ENCODE results near the gene POLD2.

The POLD2 gene

DNA sequence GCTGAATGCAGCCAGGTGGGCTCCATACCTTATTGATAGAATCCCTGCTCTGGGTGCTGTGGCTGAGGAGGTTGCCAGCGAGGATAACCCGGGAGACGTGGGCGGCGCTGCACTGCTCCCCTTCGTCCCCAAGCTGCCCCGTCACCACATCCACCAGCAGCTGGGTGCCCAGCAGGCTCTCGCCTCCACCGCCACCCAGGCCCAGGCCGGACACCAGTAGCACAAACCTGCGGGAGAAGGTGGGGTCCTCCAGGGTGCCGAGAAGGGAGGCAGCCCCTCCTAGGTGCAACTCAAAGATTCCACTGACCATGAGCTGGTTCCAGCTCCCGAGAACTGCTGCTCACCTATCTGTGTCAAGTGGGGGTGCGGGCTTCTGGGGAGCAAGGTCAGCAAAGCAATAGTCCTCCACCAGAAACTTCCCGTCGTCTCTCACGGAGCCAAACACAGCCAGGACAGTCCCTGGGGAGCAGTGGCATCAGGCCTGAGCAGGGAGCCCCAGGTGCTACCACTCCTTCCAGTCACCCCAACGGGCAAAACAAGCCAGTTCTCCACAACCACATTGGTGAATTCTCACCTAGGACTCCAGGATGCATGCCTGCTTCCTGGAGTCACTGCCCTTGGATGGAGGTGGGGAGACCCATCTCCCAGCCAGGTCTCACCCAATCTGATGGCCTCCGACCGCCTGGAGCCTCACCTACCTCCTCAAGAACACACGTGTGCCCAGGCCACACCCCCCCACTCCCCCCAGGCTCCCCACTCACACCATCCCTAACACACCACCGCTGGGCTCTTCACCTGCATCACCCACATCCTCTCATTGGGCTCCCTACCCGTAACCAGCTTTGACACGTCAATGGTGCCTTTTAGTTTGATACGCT, 6.3 kb downstream of the POLD2 start:
- Histone ChIP-seq H3K27ac (no peak overlapping the region), H3K4me3 (no peak overlapping the region)

DNA sequence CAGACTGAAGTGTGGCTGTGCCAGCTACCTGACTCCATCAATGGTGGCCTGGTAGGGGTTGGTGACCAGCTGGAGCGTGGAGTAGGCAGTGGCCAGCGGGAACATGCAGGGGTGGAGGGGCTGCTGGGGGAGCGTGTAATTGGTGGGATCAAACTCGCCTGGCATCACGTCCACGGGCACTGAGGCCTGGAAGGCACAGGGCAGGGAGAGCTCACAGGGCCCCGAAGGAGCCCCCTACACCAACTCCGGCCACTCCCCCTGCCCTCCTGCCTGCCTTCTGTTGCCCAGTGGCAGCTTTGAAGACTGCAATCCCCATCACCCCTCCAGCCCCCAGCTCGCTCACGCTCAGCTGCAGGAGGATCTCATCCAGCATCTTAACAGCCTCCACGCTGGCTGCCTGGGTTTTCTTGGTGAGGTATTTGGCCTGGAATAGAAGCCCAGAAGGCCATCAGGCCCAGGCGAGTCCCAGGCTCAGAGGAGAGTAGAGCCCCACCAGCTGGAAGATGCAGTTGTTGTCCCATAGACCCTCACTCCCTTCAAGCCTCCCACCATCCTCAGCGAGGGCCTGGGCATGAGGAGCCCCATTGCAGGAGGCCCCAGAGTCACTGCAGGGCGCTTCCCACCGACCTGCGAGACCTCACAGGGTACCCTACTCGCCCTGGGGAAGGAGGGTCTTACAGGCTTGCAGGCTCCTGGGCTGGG, 7.1 kb downstream of the POLD2 start:
- Histone ChIP-seq H3K27ac (no peak overlapping the region), H3K4me3 (no peak overlapping the region)

DNA sequence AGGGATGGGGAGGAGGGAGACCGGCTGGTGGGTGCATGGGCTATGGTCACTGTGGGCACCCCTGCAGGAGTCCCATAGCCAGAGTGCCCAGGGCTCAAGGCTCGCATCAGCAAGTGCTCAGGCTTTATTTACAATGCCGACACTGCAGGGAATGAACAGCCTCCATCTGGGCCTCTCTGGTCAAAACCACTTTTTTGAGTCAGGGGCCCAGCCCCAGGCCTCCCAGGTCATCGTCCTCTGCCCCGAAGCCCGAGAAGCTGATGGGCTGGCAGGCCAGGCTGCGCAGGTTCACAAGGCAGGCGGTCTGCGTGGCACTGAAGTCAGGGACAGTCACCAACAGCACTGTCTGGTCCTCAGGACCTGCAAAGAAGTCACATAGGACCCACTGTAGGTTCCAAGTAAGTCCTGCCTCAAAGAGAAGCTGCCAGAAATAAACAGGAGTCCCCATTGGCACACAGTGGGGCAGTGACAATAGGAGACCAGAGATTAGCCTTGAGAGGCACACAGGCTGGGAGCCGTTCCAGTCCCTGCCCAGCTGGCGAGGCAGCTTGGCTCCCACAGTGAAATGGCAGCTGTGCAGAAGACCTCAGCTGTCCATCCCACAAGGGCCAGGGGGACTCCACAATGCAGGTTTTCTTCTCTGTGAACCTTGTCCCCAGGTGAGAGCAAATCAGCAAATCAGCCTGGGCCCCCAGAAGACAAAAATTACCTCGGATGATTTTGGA, 8.6 kb downstream of the POLD2 start:
- H3K27ac ChIP-seq: no peak overlapping the region
- H3K4me3 ChIP-seq: no peak overlapping the region

DNA sequence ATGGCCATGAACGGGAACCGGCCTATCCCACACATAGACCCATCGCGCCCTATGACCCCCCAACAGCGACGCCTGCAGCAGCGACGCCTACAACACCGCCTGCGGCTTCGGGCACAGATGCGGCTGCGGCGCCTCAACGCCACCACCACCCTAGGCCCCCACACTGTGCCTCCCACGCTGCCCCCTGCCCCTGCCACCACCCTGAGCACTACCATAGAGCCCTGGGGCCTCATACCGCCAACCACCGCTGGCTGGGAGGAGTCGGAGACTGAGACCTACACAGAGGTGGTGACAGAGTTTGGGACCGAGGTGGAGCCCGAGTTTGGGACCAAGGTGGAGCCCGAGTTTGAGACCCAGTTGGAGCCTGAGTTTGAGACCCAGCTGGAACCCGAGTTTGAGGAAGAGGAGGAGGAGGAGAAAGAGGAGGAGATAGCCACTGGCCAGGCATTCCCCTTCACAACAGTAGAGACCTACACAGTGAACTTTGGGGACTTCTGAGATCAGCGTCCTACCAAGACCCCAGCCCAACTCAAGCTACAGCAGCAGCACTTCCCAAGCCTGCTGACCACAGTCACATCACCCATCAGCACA, 9.5 kb downstream of the POLD2 start:
- no peak overlapping the region for H3K27ac ChIP-seq
- no peak overlapping the region for H3K4me3 ChIP-seq

DNA sequence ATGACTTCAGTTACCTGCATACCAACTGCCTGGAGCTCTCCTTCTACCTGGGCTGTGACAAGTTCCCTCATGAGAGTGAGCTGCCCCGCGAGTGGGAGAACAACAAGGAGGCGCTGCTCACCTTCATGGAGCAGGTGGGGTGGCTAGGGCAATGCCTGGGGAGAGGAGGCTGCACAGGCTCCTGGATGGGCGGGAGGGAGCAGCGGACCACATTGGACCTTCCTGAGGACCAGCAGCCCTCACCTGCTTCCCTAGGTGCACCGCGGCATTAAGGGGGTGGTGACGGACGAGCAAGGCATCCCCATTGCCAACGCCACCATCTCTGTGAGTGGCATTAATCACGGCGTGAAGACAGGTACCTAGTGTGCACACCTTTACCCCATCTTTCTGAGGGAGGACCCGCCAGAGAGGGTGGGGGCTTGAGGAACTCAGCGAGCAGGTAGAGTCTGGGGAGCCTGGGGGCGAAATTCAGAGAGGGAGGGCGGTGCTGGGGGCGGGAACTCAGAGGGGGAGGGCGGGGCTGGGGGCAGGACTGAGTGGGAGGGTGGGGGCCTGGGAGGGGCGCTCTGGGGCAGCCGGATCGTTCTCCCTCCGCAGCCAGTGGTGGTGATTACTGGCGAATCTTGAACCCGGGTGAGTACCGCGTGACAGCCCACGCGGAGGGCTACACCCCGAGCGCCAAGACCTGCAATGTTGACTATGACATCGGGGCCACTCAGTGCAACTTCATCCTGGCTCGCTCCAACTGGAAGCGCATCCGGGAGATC, 10.2 kb downstream of the POLD2 start:
- no peak overlapping the region for H3K27ac ChIP-seq
- no peak overlapping the region for H3K4me3 ChIP-seq

DNA sequence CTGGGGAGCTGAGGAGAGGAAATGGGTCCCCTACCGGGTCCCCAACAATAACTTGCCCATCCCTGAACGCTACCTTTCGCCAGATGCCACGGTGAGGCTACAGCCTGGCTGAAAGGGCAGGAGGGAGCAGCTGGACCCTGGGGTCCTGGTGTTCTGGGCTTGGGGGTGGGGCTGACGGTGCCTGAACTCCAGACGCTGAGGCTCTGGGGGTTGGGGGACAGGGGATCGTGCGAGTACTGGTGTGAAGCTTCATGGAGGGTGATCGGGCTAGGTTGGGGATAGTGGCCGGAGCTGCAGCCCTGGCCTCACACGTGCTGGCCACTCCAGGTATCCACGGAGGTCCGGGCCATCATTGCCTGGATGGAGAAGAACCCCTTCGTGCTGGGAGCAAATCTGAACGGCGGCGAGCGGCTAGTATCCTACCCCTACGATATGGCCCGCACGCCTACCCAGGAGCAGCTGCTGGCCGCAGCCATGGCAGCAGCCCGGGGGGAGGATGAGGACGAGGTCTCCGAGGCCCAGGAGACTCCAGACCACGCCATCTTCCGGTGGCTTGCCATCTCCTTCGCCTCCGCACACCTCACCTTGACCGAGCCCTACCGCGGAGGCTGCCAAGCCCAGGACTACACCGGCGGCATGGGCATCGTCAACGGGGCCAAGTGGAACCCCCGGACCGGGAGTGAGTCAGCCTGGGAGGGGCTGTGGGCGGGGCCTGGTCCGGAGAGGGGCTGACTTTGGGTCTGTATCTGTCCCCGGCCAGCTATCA, 10.9 kb downstream of the POLD2 start:
- Histone ChIP-seq H3K27ac (no peak overlapping the region), H3K4me3 (no peak overlapping the region)

DNA sequence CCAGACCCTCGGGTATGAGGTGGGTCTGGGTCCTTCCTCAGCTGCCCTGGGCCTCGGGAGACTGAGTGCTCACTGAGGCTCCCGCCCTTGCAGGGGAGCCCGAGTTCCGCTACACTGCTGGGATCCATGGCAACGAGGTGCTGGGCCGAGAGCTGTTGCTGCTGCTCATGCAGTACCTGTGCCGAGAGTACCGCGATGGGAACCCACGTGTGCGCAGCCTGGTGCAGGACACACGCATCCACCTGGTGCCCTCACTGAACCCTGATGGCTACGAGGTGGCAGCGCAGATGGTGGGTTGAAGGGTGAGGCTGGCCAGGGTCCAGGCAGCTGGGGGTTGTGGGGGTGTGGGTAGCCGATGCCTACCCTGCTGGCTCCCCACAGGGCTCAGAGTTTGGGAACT, 11.6 kb downstream of the POLD2 start:
- Histone ChIP-seq H3K27ac (no peak overlapping the region), H3K4me3 (no peak overlapping the region)

DNA sequence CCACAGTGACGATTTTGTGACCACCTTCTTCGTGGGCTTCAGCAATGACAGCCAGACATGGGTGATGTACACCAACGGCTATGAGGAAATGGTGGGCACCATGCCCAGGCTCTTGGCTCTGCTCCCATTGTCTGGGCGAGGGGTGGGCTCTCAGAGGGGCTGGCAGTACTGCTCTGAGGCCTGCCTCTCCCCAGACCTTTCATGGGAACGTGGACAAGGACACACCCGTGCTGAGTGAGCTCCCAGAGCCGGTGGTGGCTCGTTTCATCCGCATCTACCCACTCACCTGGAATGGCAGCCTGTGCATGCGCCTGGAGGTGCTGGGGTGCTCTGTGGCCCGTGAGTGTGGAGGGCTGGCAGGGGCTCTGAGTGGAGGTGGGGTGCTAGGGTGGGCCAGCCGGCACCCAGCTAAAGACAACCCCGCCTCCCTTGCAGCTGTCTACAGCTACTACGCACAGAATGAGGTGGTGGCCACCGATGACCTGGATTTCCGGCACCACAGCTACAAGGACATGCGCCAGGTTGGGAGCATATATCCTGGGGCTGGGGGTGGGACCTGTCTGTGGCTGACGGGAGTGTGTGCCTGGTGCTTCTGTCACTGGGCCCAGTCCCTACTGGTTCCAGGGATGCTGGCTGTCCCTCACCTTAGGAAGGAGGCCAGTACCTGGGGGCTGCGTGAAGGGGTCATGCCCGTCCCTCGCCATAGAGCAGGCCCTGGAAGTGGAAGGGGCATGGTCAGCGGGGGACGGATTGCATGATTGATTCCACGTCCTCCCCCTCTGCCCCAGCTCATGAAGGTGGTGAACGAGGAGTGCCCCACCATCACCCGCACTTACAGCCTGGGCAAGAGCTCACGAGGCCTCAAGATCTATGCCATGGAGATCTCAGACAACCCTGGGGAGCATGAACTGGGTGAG, 12.4 kb downstream of the POLD2 start:
- Histone ChIP-seq H3K4me3 (no peak overlapping the region), H3K27ac (peak overlapping the region in 3 of 21 experiments; percentile 7 to 21 (median 11))

DNA sequence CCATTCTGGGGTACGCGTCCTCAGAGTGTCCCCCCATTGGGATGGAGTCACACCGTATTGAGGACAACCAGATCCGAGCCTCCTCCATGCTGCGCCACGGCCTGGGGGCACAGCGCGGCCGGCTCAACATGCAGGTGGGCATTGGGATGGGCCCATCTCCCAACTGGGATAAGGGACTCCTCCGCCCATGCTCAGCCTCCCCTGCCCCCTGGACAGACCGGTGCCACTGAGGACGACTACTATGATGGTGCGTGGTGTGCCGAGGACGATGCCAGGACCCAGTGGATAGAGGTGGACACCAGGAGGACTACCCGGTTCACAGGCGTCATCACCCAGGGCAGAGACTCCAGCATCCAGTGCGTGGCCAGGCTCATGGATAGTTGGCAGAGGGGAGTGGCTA, 13.4 kb downstream of the POLD2 start:
- no peak overlapping the region for H3K4me3 ChIP-seq
- peak overlapping the region in 2 of 21 experiments; percentile 11 to 18 for H3K27ac ChIP-seq

DNA sequence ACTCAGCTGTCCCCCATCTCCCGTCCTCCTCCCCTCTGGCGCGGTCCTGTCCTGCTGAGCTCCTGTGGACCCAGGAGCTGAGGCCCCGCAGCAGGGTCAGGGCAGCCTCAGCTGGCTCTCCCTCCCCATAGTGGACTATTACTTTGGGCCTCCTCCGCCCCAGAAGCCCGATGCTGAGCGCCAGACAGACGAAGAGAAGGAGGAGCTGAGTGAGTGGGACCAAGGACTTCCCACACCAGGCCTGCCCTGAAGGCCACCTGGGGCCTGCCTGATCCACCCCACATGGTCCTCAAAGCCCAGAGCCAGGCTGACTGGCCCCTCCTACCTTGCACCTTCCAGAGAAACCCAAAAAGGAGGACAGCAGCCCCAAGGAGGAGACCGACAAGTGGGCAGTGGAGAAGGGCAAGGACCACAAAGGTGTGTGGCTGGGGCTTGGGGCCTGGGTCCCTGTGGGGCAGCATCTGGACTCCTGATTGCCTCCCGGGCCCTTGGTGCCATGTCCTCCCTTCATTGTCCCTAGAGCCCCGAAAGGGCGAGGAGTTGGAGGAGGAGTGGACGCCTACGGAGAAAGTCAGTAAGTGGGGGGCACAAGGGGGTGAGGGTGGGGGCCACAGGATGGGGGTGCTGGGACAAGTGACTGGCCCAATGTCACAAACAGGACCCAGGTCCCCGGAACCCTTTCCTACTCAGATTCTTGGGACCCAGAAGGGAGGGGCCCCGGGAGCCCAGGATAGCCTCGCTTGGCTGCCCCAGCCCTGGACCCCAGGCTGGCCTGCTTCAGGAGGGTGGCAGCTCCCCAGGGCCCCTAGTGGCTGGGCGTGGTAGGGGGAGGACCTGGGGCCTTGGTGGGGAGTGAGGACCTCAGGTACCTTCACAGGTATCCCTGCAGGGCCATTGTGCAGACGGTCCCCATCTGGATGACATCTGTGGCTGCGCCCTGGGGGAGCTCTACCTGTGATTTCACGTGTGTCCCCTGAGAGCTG, 14.3 kb downstream of the POLD2 start:
- Histone ChIP-seq H3K4me3 (no peak overlapping the region), H3K27ac (peak overlapping the region in 5 of 21 experiments; percentile 6 to 47 (median 25))

DNA sequence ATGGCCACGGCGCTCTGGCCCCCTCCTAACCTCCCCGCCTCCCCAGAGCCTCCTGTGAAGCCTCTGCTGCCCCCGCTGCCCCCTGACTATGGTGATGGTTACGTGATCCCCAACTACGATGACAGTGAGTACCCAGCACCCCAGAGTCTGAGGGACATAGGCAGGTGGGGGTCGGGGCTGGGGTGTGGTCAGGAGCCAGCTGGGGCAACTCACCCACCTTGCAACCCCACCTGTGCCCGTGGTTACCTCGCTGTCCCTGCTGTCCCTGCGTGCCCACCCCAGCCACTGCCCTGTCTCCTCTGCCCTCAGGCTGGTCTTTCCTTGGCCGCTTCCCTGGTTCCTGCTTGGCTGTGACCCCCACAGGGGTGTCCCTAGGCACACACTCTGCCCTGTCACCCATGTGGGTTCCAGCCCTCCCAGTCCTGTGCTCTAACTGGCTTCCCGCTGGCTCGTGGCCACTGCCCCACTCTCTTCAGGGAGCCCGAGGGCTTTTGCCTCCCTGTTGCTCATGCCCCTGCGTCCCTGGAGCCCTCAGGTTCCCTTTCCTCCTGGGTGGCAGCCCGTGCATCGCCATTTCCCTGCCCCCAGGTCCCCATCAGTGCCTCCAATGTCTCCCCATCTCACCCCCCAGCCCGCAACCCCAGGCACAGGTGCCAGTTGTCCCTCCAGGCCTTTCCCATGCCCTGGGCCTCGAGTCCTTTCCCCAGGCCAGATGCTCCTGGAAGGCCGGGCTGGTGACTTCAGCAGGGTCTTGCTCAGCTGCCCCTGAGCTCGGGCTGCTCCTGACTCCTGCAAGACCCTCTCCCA, 15.2 kb downstream of the POLD2 start:
- Histone ChIP-seq H3K27ac (peak overlapping the region in 9 of 21 experiments; percentile 25 to 99 (median 83)), H3K4me3 (no peak overlapping the region)

DNA sequence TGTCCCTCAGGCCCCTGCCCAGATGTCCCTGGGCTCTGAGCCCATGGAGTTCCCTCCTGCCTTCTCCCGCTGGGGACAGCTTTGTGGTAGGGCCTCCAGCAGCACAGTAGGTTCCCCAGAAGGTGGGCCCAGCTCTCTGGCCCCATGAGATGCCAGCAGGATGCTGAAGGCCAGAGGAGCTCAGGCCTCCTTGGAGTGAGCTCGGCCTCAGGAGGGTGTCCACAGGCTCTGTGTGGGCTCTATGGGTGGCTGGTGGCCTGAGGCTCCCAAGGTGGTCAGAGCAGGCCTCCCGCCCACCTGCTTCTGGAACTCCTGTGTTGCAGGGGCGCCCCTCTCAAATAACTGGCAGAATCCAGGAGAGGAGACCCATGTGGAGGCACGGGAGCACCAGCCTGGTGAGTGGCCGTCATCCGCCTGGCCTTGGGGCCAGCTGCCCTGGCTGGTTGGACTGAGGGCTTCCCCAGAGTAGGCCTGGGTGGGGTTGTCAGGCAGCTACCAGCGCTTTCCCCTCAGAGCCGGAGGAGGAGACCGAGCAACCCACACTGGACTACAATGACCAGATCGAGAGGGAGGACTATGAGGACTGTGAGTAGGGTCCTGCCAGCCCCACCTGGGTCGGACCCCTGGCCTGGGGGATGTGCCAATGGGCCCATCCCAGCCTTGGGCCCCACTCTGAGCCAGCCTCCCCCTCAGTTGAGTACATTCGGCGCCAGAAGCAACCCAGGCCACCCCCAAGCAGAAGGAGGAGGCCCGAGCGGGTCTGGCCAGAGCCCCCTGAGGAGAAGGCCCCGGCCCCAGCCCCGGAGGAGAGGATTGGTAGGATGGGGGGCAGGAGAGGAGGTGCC, 16.0 kb downstream of the POLD2 start:
- Histone ChIP-seq H3K27ac (peak overlapping the region in 14 of 21 experiments; percentile 28 to 99 (median 90)), H3K4me3 (peak overlapping the region in 5 of 7 experiments; percentile 4 to 58 (median 44))

DNA sequence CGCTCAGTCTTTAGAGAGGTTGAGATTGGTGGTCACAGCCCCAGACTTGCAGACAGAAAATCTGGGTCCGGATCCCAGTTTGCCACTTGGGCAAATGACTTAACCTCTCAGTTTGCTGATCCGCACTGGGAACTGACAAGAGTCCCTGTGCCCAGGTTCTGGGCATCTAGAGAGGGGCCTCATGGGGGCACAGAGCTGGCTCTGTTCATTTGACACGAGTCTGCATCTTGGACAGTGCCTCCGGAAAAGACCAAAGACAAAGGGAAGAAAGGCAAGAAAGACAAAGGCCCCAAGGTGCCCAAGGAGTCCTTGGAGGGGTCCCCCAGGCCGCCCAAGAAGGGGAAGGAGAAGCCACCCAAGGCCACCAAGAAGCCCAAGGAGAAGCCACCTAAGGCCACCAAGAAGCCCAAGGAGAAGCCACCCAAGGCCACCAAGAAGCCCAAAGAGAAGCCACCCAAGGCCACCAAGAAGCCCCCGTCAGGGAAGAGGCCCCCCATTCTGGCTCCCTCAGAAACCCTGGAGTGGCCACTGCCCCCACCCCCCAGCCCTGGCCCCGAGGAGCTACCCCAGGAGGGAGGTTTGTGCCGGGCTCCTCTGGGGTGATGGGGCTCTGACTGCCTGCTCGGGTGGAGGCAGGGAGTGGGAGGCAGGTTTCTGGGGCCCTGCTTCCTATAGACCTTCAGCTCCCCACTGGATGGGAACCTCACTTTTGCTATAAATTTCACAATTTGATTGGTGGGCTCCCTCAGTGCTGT, 16.9 kb downstream of the POLD2 start:
- Histone ChIP-seq H3K27ac (peak overlapping the region in 18 of 21 experiments; percentile 25 to 99 (median 90)), H3K4me3 (peak overlapping the region in 6 of 7 experiments; percentile 42 to 60 (median 48))

DNA sequence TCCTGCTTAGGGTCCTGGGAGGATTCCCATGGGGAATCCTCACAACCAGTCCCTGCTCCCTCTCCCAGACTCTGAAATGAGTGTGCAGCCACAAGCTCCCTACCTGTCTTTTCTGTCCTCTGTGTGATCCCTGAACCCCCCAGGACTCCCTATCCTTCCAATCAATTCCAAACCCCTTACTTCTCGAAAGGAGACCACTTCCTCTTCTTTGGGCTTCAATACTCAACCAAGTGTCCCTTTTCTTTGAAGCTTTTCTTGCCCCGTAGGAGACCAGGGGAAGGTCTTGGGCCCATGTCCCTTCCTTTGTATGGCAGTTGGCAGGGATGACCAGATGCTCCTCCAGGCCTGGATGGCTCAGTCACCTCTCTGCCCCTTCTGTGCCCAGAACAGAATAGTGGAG, 17.5 kb downstream of the POLD2 start:
- H3K27ac ChIP-seq: peak overlapping the region in 20 of 21 experiments; percentile 81 to 99 (median 90)
- H3K4me3 ChIP-seq: peak overlapping the region; percentile 42 to 60 (median 44)

All from skin epidermis (tissue), 12 donors.